ENCODE measurements around the gene SMARCB1. TPM values are rescaled to one million over a fixed set of nuclear protein-coding genes. Genes with fewer than 3 reads are reported as not detected.

SMARCB1 gene
- total and polyA plus RNA-seq, 10 donors, result 64.2 to 166 (median 85.8) TPM

- H3K9me3 ChIP-seq, result no peaks in the 10 kb centered on the region
- no peak overlapping the region for H3K27ac ChIP-seq
- no peaks in the 10 kb centered on the region for H3K27me3 ChIP-seq (replicated peaks in 1 of 7)
- no peak overlapping the region for H3K4me3 ChIP-seq
- WGBS, 5 donors, result 84 to 86% (median 85%) methylated on average over 11 of the region's 11 CpGs
- TF ChIP-seq CTCF (IDR thresholded peaks at IDR 0.05 in 8 of 11, conservative IDR thresholded peaks at IDR 0.05 in 3 of 11) (no peak), POLR2AphosphoS5 (IDR thresholded peaks at IDR 0.05) (no peak), POLR2A (IDR thresholded peaks at IDR 0.05) (no peak)
- peaks cover 0 to 98% (median 85%) of the 10 kb centered on the region in 6 donors for H3K36me3 ChIP-seq
- intact Hi-C loops (cut with DNase I; ENCODE audit: low total_unique reads), result no loop called here
- DNase-seq, result peak; percentile 63
- peaks cover 0 to 37% (median 13%) of the 10 kb centered on the region in 6 donors for H3K4me1 ChIP-seq
These were observed 45.7 kb downstream of the SMARCB1 start for GRCh38 chr22:23832226-23833016.

- Histone ChIP-seq H3K27ac (no peak overlapping the region), H3K9me3 (no peaks in the 10 kb centered on the region), H3K4me3 (no peak overlapping the region), H3K27me3 (replicated peaks in 1 of 7) (no peaks in the 10 kb centered on the region), H3K36me3 (peaks cover 0 to 90% (median 78%) of the 10 kb centered on the region in 6 donors), H3K4me1 (peaks cover 3 to 43% (median 20%) of the 10 kb centered on the region in 6 donors)
- 87 to 95% (median 91%) methylated on average over 16 of the region's 16 CpGs for WGBS, 5 donors
- peak; percentile 63 for DNase-seq
- TF ChIP-seq POLR2AphosphoS5 (IDR thresholded peaks at IDR 0.05), result no peak
- no peak for TF ChIP-seq CTCF (IDR thresholded peaks at IDR 0.05 in 8 of 11, conservative IDR thresholded peaks at IDR 0.05 in 3 of 11)
- intact Hi-C loops (cut with DNase I; ENCODE audit: low total_unique reads), result no loop called here
These were observed 46.4 kb downstream of the SMARCB1 start for GRCh38 chr22:23833017-23833751.

GRCh38 chr22:23833911-23834317, 47.1 kb downstream of the SMARCB1 start:
- intact Hi-C loops (cut with DNase I; ENCODE audit: low total_unique reads), result no loop called here
- 88 to 92% (median 91%) methylated on average over 9 to 13 of the region's 13 CpGs for WGBS, 5 donors
- Histone ChIP-seq H3K4me1 (peaks cover 9 to 45% (median 27%) of the 10 kb centered on the region in 6 donors), H3K27me3 (replicated peaks in 1 of 7) (no peaks in the 10 kb centered on the region), H3K4me3 (no peak overlapping the region), H3K9me3 (no peaks in the 10 kb centered on the region), H3K36me3 (peaks cover 0 to 83% (median 71%) of the 10 kb centered on the region in 6 donors), H3K27ac (no peak overlapping the region)
- DNase-seq, result peak; percentile 62
- TF ChIP-seq POLR2AphosphoS5 (IDR thresholded peaks at IDR 0.05), result peak in 1 of 3 donors; percentile 53
- TF ChIP-seq POLR2A (IDR thresholded peaks at IDR 0.05), result no peak

GRCh38 chr22:23834406-23834792, 47.6 kb downstream of the SMARCB1 start:
- no peaks in the 10 kb centered on the region for H3K27me3 ChIP-seq (replicated peaks in 1 of 7)
- no peak for TF ChIP-seq POLR2AphosphoS5 (IDR thresholded peaks at IDR 0.05)
- no peak overlapping the region for H3K27ac ChIP-seq
- WGBS, 5 donors, result 84 to 98% (median 96%) methylated on average over 3 of the region's 3 CpGs
- no peaks in the 10 kb centered on the region for H3K9me3 ChIP-seq
- DNase-seq, result no peak
- intact Hi-C loops (cut with DNase I; ENCODE audit: low total_unique reads), result no loop called here
- H3K4me1 ChIP-seq, result peaks cover 9 to 45% (median 32%) of the 10 kb centered on the region in 6 donors
- H3K36me3 ChIP-seq, result peaks cover 0 to 78% (median 67%) of the 10 kb centered on the region in 6 donors
- H3K4me3 ChIP-seq, result no peak overlapping the region
